Measurements from ENCODE around the gene FAM89B. TPM values are rescaled to one million over a fixed set of nuclear protein-coding genes. Genes with fewer than 3 reads are reported as not detected.

Gene FAM89B
- total RNA-seq, 2 donors from 2014 or later, result 53.3 to 127 TPM

DNA sequence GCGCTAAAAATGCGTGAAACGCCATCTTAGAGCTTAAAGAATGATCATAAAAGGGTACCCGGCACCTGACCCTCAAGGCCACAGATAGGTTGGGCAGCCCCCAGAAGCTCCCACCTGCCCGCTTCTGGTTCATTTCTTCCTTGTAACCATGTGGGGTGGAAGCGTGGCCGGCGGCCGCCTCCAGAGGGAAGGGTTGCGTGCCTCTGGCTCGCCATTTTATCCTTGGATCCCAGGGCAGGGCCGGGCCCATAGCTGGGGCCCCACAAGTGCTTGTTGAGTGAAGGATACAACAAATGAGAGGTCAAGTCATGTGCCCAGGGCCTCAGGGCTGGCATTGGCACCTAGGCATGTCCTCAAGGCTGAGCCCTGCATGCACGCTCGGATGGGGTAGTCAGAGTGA is 49.1 kb downstream of the FAM89B start:
- H3K9me3 ChIP-seq, result no peaks in the 10 kb centered on the region
- H3K27ac ChIP-seq, result no peak overlapping the region
- H3K27me3 ChIP-seq (replicated peaks; ENCODE audit: insufficient read depth), result no peaks in the 10 kb centered on the region
- no peak overlapping the region for H3K4me3 ChIP-seq
- DNase-seq (ENCODE audit: low spot score) (no peak), ATAC-seq (ENCODE audit: insufficient number of reproducible peaks, low FRiP score, low read depth) (no peak)
- peaks cover 66% of the 10 kb centered on the region for H3K36me3 ChIP-seq
- H3K4me1 ChIP-seq (ENCODE audit: control insufficient read depth in 1 of 2, low read depth in 2 of 2), result peaks cover 9 to 12% of the 10 kb centered on the region in 2 donors
- TF ChIP-seq CTCF (IDR thresholded peaks at IDR 0.05), result no peak

DNA sequence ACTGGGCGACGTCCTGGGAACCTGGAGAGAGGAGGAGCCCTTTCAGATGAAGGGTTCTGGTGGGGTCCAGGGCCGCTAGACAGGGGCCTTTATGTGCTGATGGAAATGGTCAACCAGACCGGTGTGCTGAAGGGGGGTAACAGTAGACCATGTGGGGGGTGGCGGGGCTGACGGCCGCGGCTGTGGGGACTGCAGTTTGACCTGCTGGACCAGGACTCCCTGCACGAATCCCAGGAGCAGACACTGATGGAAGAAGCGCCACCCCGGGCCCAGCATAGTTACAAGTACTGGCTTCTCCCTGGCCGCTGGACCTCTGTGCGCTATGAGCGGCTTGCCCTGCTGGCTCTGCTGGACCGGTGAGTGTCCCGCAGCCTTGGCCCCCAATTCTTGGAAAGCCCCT is 49.7 kb downstream of the FAM89B start:
- H3K4me3 ChIP-seq, result no peak overlapping the region
- no peak for DNase-seq (ENCODE audit: low spot score)
- TF ChIP-seq CTCF (IDR thresholded peaks at IDR 0.05), result no peak
- H3K36me3 ChIP-seq, result peaks cover 68% of the 10 kb centered on the region
- H3K9me3 ChIP-seq, result no peaks in the 10 kb centered on the region
- H3K4me1 ChIP-seq (ENCODE audit: control insufficient read depth in 1 of 2, low read depth in 2 of 2), result peaks cover 3 to 6% of the 10 kb centered on the region in 2 donors
- ATAC-seq (ENCODE audit: insufficient number of reproducible peaks, low FRiP score, low read depth), result no peak
- H3K27me3 ChIP-seq (replicated peaks; ENCODE audit: insufficient read depth), result no peaks in the 10 kb centered on the region
- no peak overlapping the region for H3K27ac ChIP-seq

- H3K27me3 ChIP-seq (replicated peaks; ENCODE audit: insufficient read depth), result no peaks in the 10 kb centered on the region
- peaks cover 70% of the 10 kb centered on the region for H3K36me3 ChIP-seq
- TF ChIP-seq CTCF (IDR thresholded peaks at IDR 0.05), result no peak
- no peak for ATAC-seq (ENCODE audit: insufficient number of reproducible peaks, low FRiP score, low read depth)
- no peaks in the 10 kb centered on the region for H3K4me1 ChIP-seq (ENCODE audit: control insufficient read depth in 1 of 2, low read depth in 2 of 2)
- H3K27ac ChIP-seq, result no peak overlapping the region
- no peak overlapping the region for H3K4me3 ChIP-seq
- H3K9me3 ChIP-seq, result no peaks in the 10 kb centered on the region
- DNase-seq (ENCODE audit: low spot score), result no peak
These were observed 50.8 kb downstream of the FAM89B start for GRCh38 chr11:65623177-65623576.

Other genes starting within 250 kb of the FAM89B start
- 10 to 100 TPM; 33.3 to 49.4 TPM for gene DPF2, start 238.7 kb upstream of the FAM89B start, total RNA-seq
- not detected for gene TIGD3, start 217.8 kb upstream of the FAM89B start, total RNA-seq
- gene SLC25A45, start 189.9 kb upstream of the FAM89B start, total RNA-seq, result 10 to 100 TPM; 19.0 to 26.7 TPM
- gene FRMD8, start 185.9 kb upstream of the FAM89B start, total RNA-seq, result 10 to 100 TPM; 45.2 to 45.9 TPM
- 1,000 to 10,000 TPM in 1 of 2 donors, 100 to 1,000 TPM in 1; 848 to 1,659 TPM for gene NEAT1, start 149.7 kb upstream of the FAM89B start, total RNA-seq
- over 10,000 TPM; 20,776 to 38,952 TPM for gene MALAT1, start 73.5 kb upstream of the FAM89B start, total RNA-seq
- 100 to 1,000 TPM in 1 of 2 donors, 10 to 100 TPM in 1; 96.8 to 106 TPM for gene SCYL1, start 47.5 kb upstream of the FAM89B start, total RNA-seq
- gene LTBP3, start 14.2 kb upstream of the FAM89B start, total RNA-seq, result 100 to 1,000 TPM; 492 to 512 TPM
- 10 to 100 TPM; 38.4 to 51.7 TPM for gene ZNRD2, start 2.1 kb upstream of the FAM89B start, total RNA-seq
- 100 to 1,000 TPM; 286 to 395 TPM for gene EHBP1L1, start 3.5 kb downstream of the FAM89B start, total RNA-seq
- under 1 TPM in 1 of 2 donors, not detected in 1; 0.95 TPM for gene KCNK7, start 23.3 kb downstream of the FAM89B start, total RNA-seq
- 10 to 100 TPM; 48.3 to 62.8 TPM for gene MAP3K11, start 41.7 kb downstream of the FAM89B start, total RNA-seq
- 10 to 100 TPM; 37.5 to 39.5 TPM for gene PCNX3, start 43.2 kb downstream of the FAM89B start, total RNA-seq
- gene SIPA1, start 65.6 kb downstream of the FAM89B start, total RNA-seq, result 10 to 100 TPM; 47.9 to 69.8 TPM
- 10 to 100 TPM; 81.5 to 84.4 TPM for gene RELA, start 90.4 kb downstream of the FAM89B start, total RNA-seq
- 10 to 100 TPM; 49.0 to 50.5 TPM for gene KAT5, start 139.7 kb downstream of the FAM89B start, total RNA-seq
- 100 to 1,000 TPM; 138 to 185 TPM for gene RNASEH2C, start 148.3 kb downstream of the FAM89B start, total RNA-seq
- gene AP5B1, start 208.4 kb downstream of the FAM89B start, total RNA-seq, result 10 to 100 TPM; 26.3 to 38.4 TPM
- under 1 TPM in 1 of 2 donors, not detected in 1; 0.27 TPM for gene OVOL1, start 214.5 kb downstream of the FAM89B start, total RNA-seq